ENCODE data around the gene RNF5.

The RNF5 gene

GRCh38 chr6:32149092-32149755 lies 29.0 kb upstream of the RNF5 start:
- Mint-ChIP-seq H3K27ac (peak overlapping the region; percentile 53 to 77), H3K4me1 (peaks cover 56% of the 10 kb centered on the region), H3K4me3 (peak overlapping the region; percentile 83 to 89), H3K9me3 (no peaks in the 10 kb centered on the region), H3K27me3 (peaks cover 22% of the 10 kb centered on the region)
- ATAC-seq (peak; percentile 4), DNase-seq (no peak)

GRCh38 chr6:32149932-32150870 lies 28.0 kb upstream of the RNF5 start:
- ATAC-seq (no peak), DNase-seq (no peak)
- peaks cover 65% of the 10 kb centered on the region for H3K4me1 Mint-ChIP-seq
- H3K9me3 Mint-ChIP-seq = no peaks in the 10 kb centered on the region
- H3K27ac Mint-ChIP-seq = peak overlapping the region in 1 of 2 donors; percentile 31
- H3K4me3 Mint-ChIP-seq = peak overlapping the region; percentile 77 to 84
- H3K27me3 Mint-ChIP-seq = peaks cover 22% of the 10 kb centered on the region

- Mint-ChIP-seq H3K9me3 (no peaks in the 10 kb centered on the region), H3K4me3 (peak overlapping the region; percentile 77 to 84), H3K4me1 (peaks cover 74% of the 10 kb centered on the region), H3K27ac (peak overlapping the region; percentile 35 to 64), H3K27me3 (peaks cover 22% of the 10 kb centered on the region)
- DNase-seq = no peak
- no peak for ATAC-seq
Observed at GRCh38 chr6:32151181-32151862, 26.9 kb upstream of the RNF5 start.

- peak within 1 kb of the TSS; percentile 64 to 78 for H3K27ac Mint-ChIP-seq
- peaks cover 74% of the 10 kb centered on the region for H3K4me1 Mint-ChIP-seq
- DNase-seq (no peak), ATAC-seq (no peak)
- no peaks in the 10 kb centered on the region for H3K9me3 Mint-ChIP-seq
- H3K4me3 Mint-ChIP-seq = peak within 1 kb of the TSS; percentile 91 to 95
- H3K27me3 Mint-ChIP-seq = peaks cover 22% of the 10 kb centered on the region
Observed at GRCh38 chr6:32151863-32152768, 26.1 kb upstream of the RNF5 start, which contains the start of gene PRRT1. TSS of gene PRRT1 (minus strand) at chr6:32151939. CDS start at chr6:32151827, 112 bp downstream.

- ATAC-seq = no peak
- Mint-ChIP-seq H3K4me1 (peaks cover 69% of the 10 kb centered on the region), H3K4me3 (peak overlapping the region; percentile 91 to 95), H3K27ac (peak overlapping the region; percentile 89 to 91), H3K9me3 (no peaks in the 10 kb centered on the region), H3K27me3 (peaks cover 20% of the 10 kb centered on the region)
- DNase-seq = no peak
Observed at GRCh38 chr6:32152769-32153563, 25.2 kb upstream of the RNF5 start.

GRCh38 chr6:32153564-32154513 lies 24.4 kb upstream of the RNF5 start, which contains the start of gene PPT2:
TSS of gene PPT2 (plus strand) at chr6:32154141. CDS start at chr6:32154595, 454 bp downstream.
- Mint-ChIP-seq H3K27ac (peak within 1 kb of the TSS; percentile 93 to 94), H3K4me1 (peaks cover 60% of the 10 kb centered on the region), H3K4me3 (peak within 1 kb of the TSS; percentile 91 to 95), H3K27me3 (peaks cover 11% of the 10 kb centered on the region), H3K9me3 (no peaks in the 10 kb centered on the region)
- peak; percentile 81 to 86 for DNase-seq
- ATAC-seq = peak; percentile 85

GRCh38 chr6:32154514-32155161 lies 23.6 kb upstream of the RNF5 start:
- Mint-ChIP-seq H3K27me3 (peaks cover 8% of the 10 kb centered on the region), H3K4me1 (peaks cover 55% of the 10 kb centered on the region), H3K9me3 (no peaks in the 10 kb centered on the region), H3K27ac (peak overlapping the region; percentile 93 to 94), H3K4me3 (peak overlapping the region; percentile 91 to 95)
- ATAC-seq (peak; percentile 84), DNase-seq (peak; percentile 69 to 76)

- no peak for ATAC-seq
- Mint-ChIP-seq H3K27ac (no peak overlapping the region), H3K4me3 (no peak overlapping the region), H3K9me3 (no peaks in the 10 kb centered on the region), H3K27me3 (no peaks in the 10 kb centered on the region), H3K4me1 (peaks cover 35% of the 10 kb centered on the region)
- DNase-seq = no peak
Observed at GRCh38 chr6:32156891-32157290, 21.3 kb upstream of the RNF5 start.

GRCh38 chr6:32158052-32158451 lies 20.2 kb upstream of the RNF5 start:
- Mint-ChIP-seq H3K27ac (no peak overlapping the region), H3K27me3 (no peaks in the 10 kb centered on the region), H3K4me3 (no peak overlapping the region), H3K4me1 (peaks cover 23% of the 10 kb centered on the region), H3K9me3 (no peaks in the 10 kb centered on the region)
- DNase-seq (no peak), ATAC-seq (no peak)

- Mint-ChIP-seq H3K9me3 (no peaks in the 10 kb centered on the region), H3K27ac (peak overlapping the region in 1 of 2 donors; percentile 74), H3K27me3 (no peaks in the 10 kb centered on the region), H3K4me3 (no peak overlapping the region), H3K4me1 (peaks cover 7% of the 10 kb centered on the region)
- ATAC-seq (no peak), DNase-seq (no peak)
Observed at GRCh38 chr6:32163559-32164258, 14.5 kb upstream of the RNF5 start.

- Mint-ChIP-seq H3K27me3 (no peaks in the 10 kb centered on the region), H3K9me3 (no peaks in the 10 kb centered on the region)
Observed at GRCh38 chr6:32164295-32164694, 13.9 kb upstream of the RNF5 start, which contains the start of gene EGFL8. TSS of gene EGFL8 (plus strand) at chr6:32164595. CDS start at chr6:32166166, 1,571 bp downstream.

GRCh38 chr6:32166411-32167061 lies 11.7 kb upstream of the RNF5 start:
- ATAC-seq (no peak), DNase-seq (no peak)
- Mint-ChIP-seq H3K4me3 (no peak overlapping the region), H3K27ac (no peak overlapping the region), H3K4me1 (peaks cover 13% of the 10 kb centered on the region), H3K27me3 (no peaks in the 10 kb centered on the region), H3K9me3 (no peaks in the 10 kb centered on the region)

More at GRCh38 chr6:32164295-32164694, 13.9 kb upstream of the RNF5 start, which contains the start of gene EGFL8:
- Mint-ChIP-seq H3K4me3 (no peak within 1 kb of the TSS), H3K27ac (peak within 1 kb of the TSS in 1 of 2 donors; percentile 74), H3K4me1 (peaks cover 7% of the 10 kb centered on the region)
- ATAC-seq = no peak
- DNase-seq = no peak

All from stimulated activated naive CD8-positive, alpha-beta T cell treated with anti-CD3 and anti-CD28 coated beads, Interleukin-15, amount 100 ng/mL, for 72 hours (primary cell).